Cerebellar nuclear complex (tissue), 1 donor: ENCODE measurements around the gene ZNF410.
A peak's percentile ranks its signal among the peaks of the same experiment; 100 is the strongest.

ENCODE experiments used
- DNase-seq, 2 experiments: peaks; one replicate each; lab custom pipeline; 2025; lab: John Stamatoyannopoulos, UW

ZNF410 gene

DNA sequence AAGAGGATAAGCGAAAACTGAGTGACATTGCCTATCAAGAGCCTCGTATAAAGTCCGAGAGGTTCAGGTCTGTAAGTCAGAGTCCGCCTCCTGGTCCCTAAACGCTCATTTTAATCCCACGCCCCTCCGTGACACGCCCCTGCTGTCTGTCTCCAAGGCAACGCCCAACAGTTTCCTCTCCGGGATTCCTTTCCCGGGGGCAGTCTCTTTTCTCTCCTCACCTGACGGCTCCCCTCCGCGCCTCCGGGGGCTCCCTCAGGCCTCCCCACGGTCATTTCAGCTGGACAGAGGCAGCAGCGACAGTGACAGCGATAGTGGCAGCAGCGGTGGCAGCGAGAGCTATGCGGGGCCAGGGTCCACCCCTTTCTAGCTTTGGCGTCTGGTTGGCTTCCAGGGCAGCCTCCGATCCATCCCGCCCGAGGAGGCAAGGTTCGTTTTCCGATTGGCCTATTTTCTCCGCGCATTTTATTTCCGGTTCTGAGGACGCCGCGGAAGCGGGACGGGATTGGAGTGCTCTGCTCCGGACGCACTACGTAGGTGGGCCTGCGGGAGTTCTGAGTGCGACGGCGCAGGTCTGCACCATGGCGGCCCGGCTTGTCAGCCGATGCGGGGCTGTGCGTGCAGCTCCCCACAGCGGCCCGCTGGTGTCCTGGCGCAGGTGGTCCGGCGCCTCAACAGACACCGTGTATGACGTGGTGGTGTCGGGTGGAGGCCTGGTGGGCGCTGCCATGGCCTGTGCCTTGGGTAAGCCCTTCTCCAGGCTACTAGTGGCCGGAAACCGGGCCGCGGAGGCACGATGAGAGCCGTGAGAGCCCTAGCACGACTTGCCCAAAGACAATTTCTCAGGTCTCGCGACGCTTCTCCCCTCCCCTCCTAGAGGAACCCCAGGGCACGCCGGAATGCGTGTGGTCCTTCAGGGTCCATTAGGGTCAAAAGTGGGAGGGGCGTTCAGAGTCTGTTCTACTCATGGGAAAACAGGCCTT, 63.4 kb downstream of the ZNF410 start, which contains the start of the genes COQ6 and FAM161B:
COQ6 (plus strand) TSS at position 551 of the 983 bp plus-strand sequence; CDS start at position 582, 31 bp downstream.
FAM161B (minus strand) TSS at position 343 of the 983 bp plus-strand sequence; CDS start at position 275, 68 bp downstream.
- DNase-seq, result peak; percentile 78 to 91

DNA sequence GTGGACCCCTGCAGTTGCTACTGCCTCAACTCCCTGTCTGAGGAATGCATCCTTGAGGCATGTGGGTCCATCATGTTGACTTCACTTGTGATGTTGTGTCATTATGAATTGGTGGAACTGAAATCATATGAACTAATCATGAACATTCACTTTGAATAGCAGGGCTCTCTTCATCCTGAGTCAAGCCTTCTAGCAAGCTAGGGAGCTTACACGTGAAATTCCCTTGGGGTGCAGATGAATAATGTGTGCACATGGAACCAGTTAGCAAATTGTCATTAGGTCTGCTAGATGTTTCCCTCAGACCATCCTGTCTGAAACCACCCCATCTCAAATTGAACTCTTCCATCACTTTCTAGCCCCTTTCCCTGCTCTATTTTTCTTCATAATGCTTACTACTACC, 67.1 kb downstream of the ZNF410 start:
- no peak for DNase-seq

DNA sequence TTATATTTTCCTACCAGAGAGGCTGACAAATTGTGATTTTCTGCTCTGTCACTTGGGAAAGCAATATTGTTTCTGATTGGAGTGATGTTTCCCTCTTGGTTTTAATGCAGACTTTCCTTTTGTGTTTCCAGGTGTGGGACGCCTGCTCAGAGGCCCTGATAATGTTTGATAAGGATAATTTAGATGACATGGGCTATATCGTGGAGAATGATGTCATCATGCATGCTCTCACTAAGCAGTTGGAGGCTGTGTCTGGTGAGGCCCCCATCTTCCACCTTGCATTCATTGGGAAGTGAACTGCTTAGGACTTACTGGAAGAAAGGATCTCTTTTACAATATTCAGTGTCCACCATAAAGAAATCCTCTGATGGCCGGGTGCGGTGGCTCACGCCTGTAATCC, 69.0 kb downstream of the ZNF410 start:
- DNase-seq, result no peak

DNA sequence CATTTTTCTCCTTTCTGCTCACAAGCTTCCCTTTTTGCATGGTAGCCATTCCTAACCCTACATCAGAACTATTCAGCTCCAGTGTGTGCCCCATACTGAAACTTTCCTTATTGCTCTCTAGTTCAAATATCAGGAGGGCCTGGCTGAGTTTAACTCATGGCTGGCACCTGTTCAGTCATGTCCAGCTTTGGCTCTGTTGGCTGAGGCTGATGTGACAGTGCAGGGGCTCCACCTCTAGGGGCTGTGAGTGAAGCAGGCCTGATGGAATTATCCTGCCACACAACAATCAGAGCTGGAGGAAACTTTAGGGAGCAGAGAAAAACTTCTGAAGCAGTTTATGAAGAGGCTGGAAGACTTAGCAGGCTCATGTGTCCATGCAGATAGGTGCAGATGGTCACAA, 71.9 kb downstream of the ZNF410 start:
- DNase-seq, result no peak

DNA sequence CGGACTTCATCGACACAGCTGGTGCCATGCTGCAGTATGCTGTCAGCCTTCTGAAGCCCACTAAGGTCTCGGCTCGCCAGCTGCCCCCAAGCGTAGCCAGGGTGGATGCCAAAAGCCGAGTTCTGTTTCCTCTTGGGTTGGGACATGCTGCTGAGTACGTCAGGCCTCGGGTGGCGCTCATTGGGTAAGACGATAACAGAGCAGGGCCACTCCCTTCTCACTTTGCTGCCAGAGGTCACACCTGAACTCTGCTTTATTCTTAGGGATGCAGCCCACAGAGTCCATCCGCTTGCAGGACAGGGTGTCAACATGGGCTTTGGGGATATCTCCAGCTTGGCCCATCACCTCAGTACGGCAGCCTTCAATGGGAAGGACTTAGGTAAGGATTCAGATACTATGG, 74.5 kb downstream of the ZNF410 start:
- DNase-seq, result no peak

DNA sequence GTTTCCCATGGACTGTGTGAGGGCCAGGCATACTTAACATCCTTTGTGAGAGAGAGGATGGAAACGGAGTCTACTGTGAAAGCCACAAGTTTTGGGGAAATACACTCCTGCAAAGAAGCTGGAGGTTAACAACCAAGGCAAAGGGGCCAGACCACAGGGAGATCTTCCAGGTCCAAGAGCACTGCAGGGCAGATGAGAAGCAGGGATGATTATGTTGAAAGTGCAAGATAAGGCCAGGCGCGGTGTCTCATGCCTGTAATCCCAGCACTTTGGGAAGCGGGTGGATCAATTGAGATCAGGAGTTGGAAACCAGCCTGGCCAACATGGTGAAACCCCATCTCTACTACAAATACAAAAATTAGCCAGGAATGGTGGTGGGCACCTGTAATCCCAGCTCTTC, 78.6 kb downstream of the ZNF410 start:
- no peak for DNase-seq

DNA sequence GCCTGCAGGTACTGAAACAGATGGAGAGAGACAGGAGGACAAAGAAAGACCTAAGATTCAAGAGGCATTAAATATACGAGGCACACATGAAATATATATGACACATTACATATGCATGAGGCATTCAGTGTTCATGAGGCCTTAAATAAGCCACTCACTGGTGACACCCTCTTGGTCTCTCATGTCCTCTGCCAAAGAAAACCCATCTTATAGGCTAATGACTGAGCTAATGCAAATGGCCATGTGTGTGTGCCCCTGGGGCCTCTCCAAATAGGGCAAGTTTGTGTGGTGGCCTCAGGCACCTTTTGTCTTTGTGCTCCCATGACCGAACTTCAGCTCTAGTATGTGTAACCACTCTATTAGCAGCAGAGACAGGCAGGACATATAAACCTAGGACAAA, 82.2 kb downstream of the ZNF410 start:
- no peak for DNase-seq

DNA sequence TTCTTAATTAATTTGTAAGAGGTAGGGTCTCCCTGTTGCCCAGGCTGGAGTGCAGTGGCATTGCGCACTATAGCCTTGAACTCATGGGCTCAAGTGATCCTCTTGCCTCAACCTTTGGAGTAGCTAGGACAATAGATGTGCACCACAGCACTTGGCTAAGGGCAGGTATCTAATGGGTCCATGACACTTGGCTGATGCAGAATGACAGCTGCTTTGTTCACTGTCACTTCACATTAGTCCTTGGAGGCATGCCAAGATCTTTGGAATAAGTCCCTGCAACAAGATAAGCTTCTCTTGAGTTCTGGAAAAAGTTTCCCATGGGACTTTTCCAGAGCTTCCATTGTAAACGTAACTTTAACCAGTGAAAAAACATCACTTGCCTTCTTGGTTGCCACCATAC, 86.8 kb downstream of the ZNF410 start:
- DNase-seq, result no peak

DNA sequence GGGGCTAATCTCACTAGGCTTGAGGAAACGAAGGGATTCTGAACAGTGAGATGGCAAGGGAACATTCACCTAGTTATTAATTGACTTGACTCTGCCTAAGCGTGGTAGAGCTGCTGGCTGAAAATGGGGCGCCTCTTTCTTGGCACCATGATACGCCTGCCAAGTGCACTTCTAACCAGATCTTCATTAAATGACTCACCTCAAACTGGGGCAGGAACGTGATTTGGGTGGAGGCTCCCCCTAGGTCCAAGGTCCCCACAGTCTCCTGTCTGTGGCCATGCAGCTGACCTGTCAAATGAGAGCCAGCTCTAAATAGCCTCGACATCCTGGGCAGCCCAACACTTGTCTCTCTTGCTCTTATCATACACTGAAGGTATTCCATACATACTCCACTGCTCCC, 89.5 kb downstream of the ZNF410 start:
- no peak for DNase-seq

DNA sequence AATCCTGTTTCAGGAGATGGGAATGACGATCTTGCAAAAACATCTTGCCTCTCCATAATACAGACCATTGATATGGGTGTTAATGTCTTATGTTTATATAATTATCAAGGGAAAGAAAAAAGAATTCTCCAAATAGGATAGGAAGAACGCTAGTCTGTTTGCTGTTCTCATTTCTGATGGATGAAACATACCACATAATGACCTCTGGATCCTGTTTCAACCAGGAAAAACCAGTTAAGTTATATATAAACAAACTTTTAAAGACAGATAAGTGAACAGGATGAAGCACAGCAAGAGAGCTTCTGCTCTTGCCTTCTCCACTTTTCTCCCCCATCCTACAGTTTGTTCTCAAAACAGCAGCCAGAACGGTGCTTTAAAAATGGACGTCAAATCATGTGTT, 91.2 kb downstream of the ZNF410 start:
- DNase-seq, result no peak
